Omental fat pad (tissue), 4 donors: Measurements from ENCODE around the gene CHMP1B. TPM values are rescaled to one million over a fixed set of nuclear protein-coding genes. Genes with fewer than 3 reads are reported as not detected.
"Not testable (repeated sequence)": the region's sequence is repeated elsewhere in the genome, so short reads cannot be mapped to it uniquely, and the experiment has no call there.

Source experiments
- ATAC-seq: fragments of 150-250 bp; one replicate; pipeline ENCODE4 v1.9.1; 2016; ENCODE audit warnings: mild to moderate bottlenecking, moderate library complexity; ENCODE audit not compliant: low FRiP score
- DNase-seq: peaks from one replicate; pipeline ENCODE4 v3.0.0-alpha.2; 2019; ENCODE audit warnings: low spot score
- total RNA-seq, 4 donors: library from RNA; depleted of rRNA; stranded (reverse); fragments of >200 nt; gene quantifications; one replicate each; pipeline ENCODE4 v1.1.0, GENCODE V29; 2016
- TF ChIP-seq, protein P1 (sequence below), 3 donors: fragments of 450-650 bp; IDR thresholded peaks; one replicate each; pipeline ENCODE4 v1.5.1; 2016 to 2017; ENCODE audit warnings: antibody characterized with exemption in 3 of 3, mild to moderate bottlenecking in 3 of 3, moderate library complexity in 2 of 3

The CHMP1B gene
- total RNA-seq, 4 donors from 2014 or later, result 32.5 to 80.5 (median 44.5) TPM

DNA sequence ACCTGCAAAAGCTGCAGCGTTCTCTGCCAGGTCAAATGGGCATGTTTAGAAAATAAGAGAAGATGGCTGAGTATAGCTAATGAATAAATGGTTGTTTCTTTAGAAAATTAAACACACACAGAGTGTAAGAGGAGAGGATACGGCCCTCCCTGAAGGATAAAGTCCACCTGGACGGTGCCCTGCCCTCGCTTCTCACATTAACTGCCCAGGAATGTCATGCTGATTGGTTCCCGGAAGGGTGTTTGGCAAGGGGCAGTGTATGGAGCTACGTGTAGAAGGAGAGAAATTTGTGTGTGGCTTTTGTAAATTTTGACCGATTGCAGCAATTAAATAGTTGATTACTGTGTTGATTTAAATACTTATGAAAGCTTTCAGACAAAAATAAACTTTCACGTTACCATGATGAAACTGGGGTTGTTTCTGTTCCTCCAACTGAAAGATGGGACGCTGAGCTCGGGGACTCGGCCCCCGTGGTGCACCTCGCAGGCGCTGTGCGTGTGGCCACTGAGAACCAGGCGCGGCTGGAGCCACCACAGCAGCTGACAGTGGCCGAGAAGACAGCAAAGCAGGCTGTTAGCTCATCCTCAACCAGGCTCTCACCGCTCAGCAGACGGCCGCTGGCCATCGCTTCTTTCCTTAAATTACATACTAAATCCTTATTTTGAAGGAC is 34.2 kb downstream of the CHMP1B start:
- ATAC-seq (no peak), DNase-seq (no peak)
- TF ChIP-seq, protein P1, sequence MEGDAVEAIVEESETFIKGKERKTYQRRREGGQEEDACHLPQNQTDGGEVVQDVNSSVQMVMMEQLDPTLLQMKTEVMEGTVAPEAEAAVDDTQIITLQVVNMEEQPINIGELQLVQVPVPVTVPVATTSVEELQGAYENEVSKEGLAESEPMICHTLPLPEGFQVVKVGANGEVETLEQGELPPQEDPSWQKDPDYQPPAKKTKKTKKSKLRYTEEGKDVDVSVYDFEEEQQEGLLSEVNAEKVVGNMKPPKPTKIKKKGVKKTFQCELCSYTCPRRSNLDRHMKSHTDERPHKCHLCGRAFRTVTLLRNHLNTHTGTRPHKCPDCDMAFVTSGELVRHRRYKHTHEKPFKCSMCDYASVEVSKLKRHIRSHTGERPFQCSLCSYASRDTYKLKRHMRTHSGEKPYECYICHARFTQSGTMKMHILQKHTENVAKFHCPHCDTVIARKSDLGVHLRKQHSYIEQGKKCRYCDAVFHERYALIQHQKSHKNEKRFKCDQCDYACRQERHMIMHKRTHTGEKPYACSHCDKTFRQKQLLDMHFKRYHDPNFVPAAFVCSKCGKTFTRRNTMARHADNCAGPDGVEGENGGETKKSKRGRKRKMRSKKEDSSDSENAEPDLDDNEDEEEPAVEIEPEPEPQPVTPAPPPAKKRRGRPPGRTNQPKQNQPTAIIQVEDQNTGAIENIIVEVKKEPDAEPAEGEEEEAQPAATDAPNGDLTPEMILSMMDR (IDR thresholded peaks at IDR 0.05), result no peak

DNA sequence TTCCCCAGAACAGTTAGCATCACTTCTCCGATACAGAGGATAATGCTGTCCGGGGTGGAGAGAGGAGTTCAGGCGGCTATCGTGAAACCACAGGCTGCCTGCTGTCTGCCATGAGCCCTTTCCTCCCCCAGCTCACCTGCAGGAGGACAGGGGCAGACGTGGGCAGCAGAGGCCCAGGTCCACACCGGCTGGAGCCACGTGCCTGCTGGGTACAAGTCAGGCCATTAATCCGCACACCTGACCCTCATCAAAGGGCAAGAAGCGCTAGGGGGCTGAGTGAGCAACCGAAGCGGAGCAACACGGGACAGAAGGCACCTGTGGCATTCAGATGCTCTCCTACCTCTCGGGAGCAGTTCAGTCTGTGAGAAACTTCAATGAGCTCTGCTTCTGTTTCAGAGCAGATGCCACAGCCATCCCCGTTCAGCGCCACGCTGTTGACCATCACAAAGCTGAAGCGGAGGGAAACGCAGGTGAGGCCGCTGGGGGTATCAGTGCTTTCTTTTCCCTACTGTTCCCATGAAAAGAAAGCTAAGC is 35.4 kb downstream of the CHMP1B start:
- DNase-seq (no peak), ATAC-seq (no peak)
- TF ChIP-seq, protein P1 (IDR thresholded peaks at IDR 0.05), result no peak

DNA sequence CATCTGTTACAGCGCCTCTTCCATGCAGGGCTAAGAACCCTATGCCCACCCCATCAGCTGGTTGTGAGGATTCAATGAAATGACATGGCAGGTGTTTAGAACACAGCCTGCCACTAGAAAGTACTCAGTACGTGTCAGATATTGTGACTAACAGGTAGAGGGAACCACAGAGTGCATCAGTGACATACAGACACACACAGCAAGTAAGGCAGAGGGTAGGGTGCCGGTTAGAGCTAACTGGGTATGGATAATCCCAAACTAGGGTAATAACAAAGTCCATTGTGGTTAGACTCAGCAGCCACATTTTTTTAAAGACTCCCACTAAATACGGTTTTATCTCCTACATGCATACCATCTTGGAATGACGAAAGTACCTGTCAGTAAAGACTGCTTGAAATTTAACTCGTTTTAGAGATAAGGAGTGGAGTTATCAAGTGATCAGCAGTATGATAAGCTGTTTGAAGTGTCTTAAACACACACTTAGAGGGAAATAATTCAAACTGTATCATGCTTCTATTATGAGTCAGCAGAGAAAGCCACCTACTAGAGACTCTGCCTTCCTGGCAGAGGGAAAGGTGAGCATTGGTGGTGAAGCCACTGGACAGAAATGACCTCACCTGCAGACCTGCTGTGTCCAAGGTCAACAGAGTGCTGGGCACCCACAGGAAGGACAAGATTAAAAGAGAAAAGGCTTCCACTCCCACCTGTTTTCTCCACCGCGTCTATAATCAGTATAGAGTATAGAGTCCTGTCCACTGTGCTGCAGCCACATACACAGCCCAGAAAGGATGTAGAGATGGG is 36.3 kb downstream of the CHMP1B start:
- TF ChIP-seq, protein P1 (IDR thresholded peaks at IDR 0.05), result no peak
- ATAC-seq, result no peak
- DNase-seq, result no peak

DNA sequence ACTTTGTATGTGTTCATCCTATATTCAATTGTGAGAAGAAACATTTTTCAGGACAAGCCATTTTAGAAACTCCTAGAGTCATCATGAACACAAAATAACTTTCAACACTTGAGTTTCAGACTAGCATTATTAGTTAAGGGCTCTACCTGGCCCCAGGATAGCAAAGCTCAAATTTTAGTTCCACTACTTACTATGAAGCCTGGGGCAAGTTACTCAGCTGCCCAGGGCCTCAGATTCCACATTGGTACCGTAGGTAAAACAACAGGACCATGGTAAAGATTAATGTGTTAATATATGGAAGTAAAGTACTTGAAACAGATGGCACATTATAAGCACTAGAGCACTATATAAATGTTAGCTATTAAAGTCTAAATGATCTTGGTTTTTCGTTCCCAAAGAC is 37.5 kb downstream of the CHMP1B start:
- TF ChIP-seq, protein P1 (IDR thresholded peaks at IDR 0.05), result no peak
- no peak for DNase-seq
- ATAC-seq, result no peak

DNA sequence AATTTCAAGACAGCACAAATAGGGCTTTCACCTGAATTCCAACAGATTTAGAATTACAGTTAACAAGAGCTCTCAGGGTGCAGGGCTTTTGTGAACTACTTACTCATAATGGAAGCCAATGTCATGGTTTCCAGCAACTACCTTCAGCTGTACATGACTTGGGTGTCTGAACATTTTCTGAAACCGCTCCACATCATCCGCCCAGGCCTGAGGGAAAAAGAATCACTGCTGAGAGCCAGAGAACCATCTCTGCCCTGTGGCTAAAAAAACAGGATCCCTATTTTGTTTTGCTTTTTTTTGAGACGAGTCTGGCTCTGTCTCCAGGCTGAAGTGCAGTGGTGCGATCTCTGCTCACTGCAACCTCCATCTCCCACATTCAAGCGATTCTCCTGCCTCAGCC is 38.1 kb downstream of the CHMP1B start:
- no peak for DNase-seq
- TF ChIP-seq, protein P1 (IDR thresholded peaks at IDR 0.05), result no peak
- ATAC-seq, result no peak

DNA sequence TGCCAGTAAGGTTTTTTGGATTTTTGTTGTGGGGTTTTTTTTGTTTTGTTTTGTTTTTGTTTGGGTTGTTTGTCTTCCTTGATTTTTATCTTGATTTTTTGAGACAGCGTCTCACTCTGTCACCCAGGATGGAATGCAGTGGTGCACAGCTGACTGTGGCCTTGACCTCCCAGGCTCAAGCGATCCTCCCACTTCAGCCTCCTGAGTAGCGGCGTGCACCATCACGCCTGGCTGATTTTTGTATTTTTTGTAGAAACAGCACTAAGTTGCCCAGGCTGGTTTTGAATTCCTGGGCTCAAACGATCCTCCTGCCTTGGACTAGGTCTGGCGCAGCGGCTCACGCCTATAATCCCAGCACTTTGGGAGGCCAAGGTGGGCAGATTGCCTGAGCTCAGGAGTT is 40.5 kb downstream of the CHMP1B start:
- TF ChIP-seq, protein P1 (IDR thresholded peaks at IDR 0.05), result no peak
- ATAC-seq, result no peak
- no peak for DNase-seq

DNA sequence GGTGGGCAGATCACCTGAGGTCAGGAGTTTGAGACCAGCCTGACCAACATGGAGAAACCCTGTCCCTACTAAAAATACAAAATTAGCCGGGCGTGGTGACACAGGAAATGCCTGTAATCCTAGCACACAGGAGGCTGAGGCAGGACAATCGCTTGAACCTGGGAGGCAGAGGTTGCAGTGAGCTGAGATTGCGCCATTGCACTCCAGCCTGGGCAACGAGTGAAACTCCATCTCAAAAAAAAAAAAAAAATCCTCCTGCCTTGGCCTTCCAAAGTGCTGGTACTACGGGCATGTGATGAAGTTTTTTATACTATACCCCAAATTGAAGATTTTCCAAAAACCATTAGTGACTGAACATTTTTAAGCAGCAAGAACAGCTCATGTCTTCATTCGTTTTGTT is 41.2 kb downstream of the CHMP1B start:
- not testable (repeated sequence) for ATAC-seq, DNase-seq
